ENCODE measurements around the gene SSU72. TPM values are rescaled to one million over a fixed set of nuclear protein-coding genes. Genes with fewer than 3 reads are reported as not detected.

SSU72 gene
- total RNA-seq, 2 experiments from 2014 or later: 95.4 to 101 TPM

DNA sequence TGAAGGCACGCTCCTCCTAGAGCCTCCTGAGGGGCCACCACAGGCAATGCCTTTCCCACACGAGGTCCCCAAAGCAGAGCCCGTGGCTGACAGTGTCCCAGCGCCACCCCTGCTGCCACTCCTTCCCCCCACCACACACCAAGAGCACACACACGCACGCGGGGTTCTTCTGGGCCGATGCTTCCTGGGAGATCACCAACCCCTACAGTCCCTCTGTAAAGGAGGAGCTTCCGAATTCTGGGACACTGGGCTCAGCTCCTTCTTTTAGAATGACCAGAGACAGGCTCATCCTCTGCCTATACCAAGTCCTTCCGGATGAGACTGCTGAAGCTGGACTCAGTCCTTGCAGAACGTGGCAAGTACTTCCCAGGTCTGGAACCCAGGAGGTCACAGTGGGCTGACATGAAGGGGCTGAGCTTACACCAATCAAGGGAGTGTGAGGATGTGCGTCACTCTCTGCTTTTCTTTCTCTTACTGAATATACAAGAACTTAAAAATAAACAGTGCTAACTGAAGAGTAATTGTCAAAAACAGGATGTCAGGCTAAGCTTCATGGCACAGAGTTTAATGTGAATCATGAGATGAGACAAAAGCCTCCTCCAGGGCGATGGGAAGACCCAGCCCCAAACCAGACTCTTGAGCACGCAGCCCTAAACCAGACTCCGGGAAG is 12.7 kb downstream of the SSU72 start:
- peaks cover 20% of the 10 kb centered on the region for H3K4me1 Mint-ChIP-seq (ENCODE audit: low read depth)
- no peak for ATAC-seq (ENCODE audit: poor library complexity)
- intact Hi-C loops (cut with DNase I, micrococcal nuclease): no loop called here
- no peak overlapping the region for H3K27ac ChIP-seq (ENCODE audit: low read depth in 1 of 2, low read length in 2 of 2)
- no peak overlapping the region for H3K4me3 ChIP-seq (ENCODE audit: low read length)
- H3K27me3 Mint-ChIP-seq: no peaks in the 10 kb centered on the region
- no peaks in the 10 kb centered on the region for H3K9me3 Mint-ChIP-seq
- ChIA-PET POLR2A (no interaction called here), CTCF (no interaction called here)
- H3K36me3 Mint-ChIP-seq (ENCODE audit: low read depth): peaks cover 69% of the 10 kb centered on the region
- H3K4me3 Mint-ChIP-seq: no peak overlapping the region
- no peaks in the 10 kb centered on the region for H3K9me3 ChIP-seq (ENCODE audit: control insufficient read depth in 1 of 2, insufficient read depth in 1 of 2, low read length in 2 of 2)
- peak overlapping the region; percentile 44 for H3K27ac Mint-ChIP-seq
- no peaks in the 10 kb centered on the region for H3K27me3 ChIP-seq (ENCODE audit: control insufficient read depth in 1 of 2, insufficient read depth in 2 of 2, low read length in 2 of 2)
- no peak for TF ChIP-seq CTCF (IDR thresholded peaks at IDR 0.05)
- peaks cover 54% of the 10 kb centered on the region for H3K36me3 ChIP-seq (ENCODE audit: insufficient read depth, low read length)
- no peak for DNase-seq
- H3K4me1 ChIP-seq (ENCODE audit: insufficient read depth, low read length): peaks cover 9% of the 10 kb centered on the region

GRCh38 chr1:1560178-1560577 is 14.5 kb downstream of the SSU72 start:
- no peaks in the 10 kb centered on the region for H3K4me1 ChIP-seq (ENCODE audit: insufficient read depth, low read length)
- no peak overlapping the region for H3K27ac ChIP-seq (ENCODE audit: low read depth in 1 of 2, low read length in 2 of 2)
- H3K27me3 ChIP-seq (ENCODE audit: control insufficient read depth in 1 of 2, insufficient read depth in 2 of 2, low read length in 2 of 2): no peaks in the 10 kb centered on the region
- no peak overlapping the region for H3K4me3 ChIP-seq (ENCODE audit: low read length)
- Mint-ChIP-seq H3K27me3 (no peaks in the 10 kb centered on the region), H3K4me3 (no peak overlapping the region), H3K4me1 (ENCODE audit: low read depth) (peaks cover 13% of the 10 kb centered on the region), H3K27ac (no peak overlapping the region), H3K36me3 (ENCODE audit: low read depth) (peaks cover 56% of the 10 kb centered on the region), H3K9me3 (no peaks in the 10 kb centered on the region)
- H3K36me3 ChIP-seq (ENCODE audit: insufficient read depth, low read length): peaks cover 44% of the 10 kb centered on the region
- no peak for DNase-seq
- no peak for TF ChIP-seq CTCF (IDR thresholded peaks at IDR 0.05)
- ATAC-seq (ENCODE audit: poor library complexity): no peak
- ChIA-PET CTCF (no interaction called here), POLR2A (interaction anchor here (0.5 kb wide), 1 partner anchor 565 kb away, joined by 3 read pairs; no protein-coding TSS in a partner anchor)
- intact Hi-C loops (cut with DNase I, micrococcal nuclease): no loop called here
- H3K9me3 ChIP-seq (ENCODE audit: control insufficient read depth in 1 of 2, insufficient read depth in 1 of 2, low read length in 2 of 2): no peaks in the 10 kb centered on the region

- TF ChIP-seq CTCF (IDR thresholded peaks at IDR 0.05): no peak
- POLR2A ChIA-PET: interaction anchor here (0.9 kb wide), 1 partner anchor 9 kb away, joined by 3 read pairs; no protein-coding TSS in a partner anchor
- Histone ChIP-seq H3K4me3 (ENCODE audit: low read length) (no peak overlapping the region), H3K9me3 (ENCODE audit: control insufficient read depth in 1 of 2, insufficient read depth in 1 of 2, low read length in 2 of 2) (no peaks in the 10 kb centered on the region), H3K4me1 (ENCODE audit: insufficient read depth, low read length) (no peaks in the 10 kb centered on the region), H3K36me3 (ENCODE audit: insufficient read depth, low read length) (peaks cover 36% of the 10 kb centered on the region), H3K27me3 (ENCODE audit: control insufficient read depth in 1 of 2, insufficient read depth in 2 of 2, low read length in 2 of 2) (no peaks in the 10 kb centered on the region), H3K27ac (ENCODE audit: low read depth in 1 of 2, low read length in 2 of 2) (no peak overlapping the region)
- H3K4me1 Mint-ChIP-seq (ENCODE audit: low read depth): peaks cover 3% of the 10 kb centered on the region
- H3K9me3 Mint-ChIP-seq: no peaks in the 10 kb centered on the region
- intact Hi-C loops (cut with DNase I, micrococcal nuclease): no loop called here
- H3K27me3 Mint-ChIP-seq: no peaks in the 10 kb centered on the region
- no peak for ATAC-seq (ENCODE audit: poor library complexity)
- DNase-seq: no peak
- H3K36me3 Mint-ChIP-seq (ENCODE audit: low read depth): peaks cover 45% of the 10 kb centered on the region
- H3K4me3 Mint-ChIP-seq: no peak overlapping the region
- CTCF ChIA-PET: no interaction called here
- H3K27ac Mint-ChIP-seq: peak overlapping the region; percentile 49
Measured at GRCh38 chr1:1559066-1559465, 15.6 kb downstream of the SSU72 start.

Data from CD4-positive, alpha-beta T cell (primary cell).